K562 (cell line): Measurements from ENCODE around the gene LTBR. TPM values are rescaled to one million over a fixed set of nuclear protein-coding genes. Genes with fewer than 3 reads are reported as not detected.

Experiments used
- ADNP ChIP-seq: fragments of 200-800 bp; sonication (Bioruptor generic); IDR thresholded peaks from 2 replicates; pipeline ENCODE4 v1.6.1; 2016; ENCODE audit warnings: missing genetic modification characterization, missing compliant biosample characterization
- CTCF ChIP-seq, 3 experiments: IDR thresholded peaks in 2 of 3; conservative IDR thresholded peaks in 1 of 3; 2 replicates each; pipeline ENCODE4 v1.5.1; 2011 to 2012; ENCODE audit warnings: low read length in 3 of 3, mild to moderate bottlenecking in 3 of 3, control low read depth in 2 of 3, improper control_type of control experiment in 1 of 3, inconsistent platforms in 1 of 3, low read depth in 1 of 3, mixed read lengths in 1 of 3, moderate library complexity in 1 of 3; ENCODE audit not compliant: insufficient read depth in 2 of 3
- ELF2 ChIP-seq: fragments of 250-450 bp; sonication (Bioruptor Pico); IDR thresholded peaks from 2 replicates; pipeline ENCODE4 v1.5.0; 2021; ENCODE audit warnings: mild to moderate bottlenecking
- ESRRA ChIP-seq: fragments of 450-650 bp; IDR thresholded peaks from 2 replicates; pipeline ENCODE4 v1.6.1; 2014; ENCODE audit warnings: low read depth, mild to moderate bottlenecking, moderate library complexity, borderline replicate concordance
- KLF1 ChIP-seq: fragments of 450-650 bp; IDR thresholded peaks from 2 replicates; pipeline ENCODE4 v1.6.1; 2016; ENCODE audit warnings: missing genetic modification characterization, missing compliant biosample characterization
- MAFG ChIP-seq: fragments of 450-650 bp; conservative IDR thresholded peaks from 2 replicates; pipeline ENCODE4 v1.6.1; 2016; ENCODE audit warnings: missing genetic modification characterization, missing compliant biosample characterization
- MYNN ChIP-seq, 2 experiments: sonication (generic); formaldehyde crosslinking in 1 of 2; IDR thresholded peaks; 2 replicates each; pipeline versions ENCODE4 v1.5.0 to v1.6.1; 2016 to 2020; ENCODE audit warnings: antibody characterized with exemption in 1 of 2, missing genetic modification reagents in 1 of 2
- NRF1 ChIP-seq, 2 experiments: fragments of 450-650 bp; IDR thresholded peaks in 1 of 2; conservative IDR thresholded peaks in 1 of 2; 2 replicates each; pipeline ENCODE4 v1.6.1; 2014; ENCODE audit warnings: mild to moderate bottlenecking in 2 of 2
- SIRT6 ChIP-seq: IDR thresholded peaks from one replicate; pipeline ENCODE4 v1.6.1; 2012; ENCODE audit warnings: low read depth, mild to moderate bottlenecking, control low read depth, inconsistent platforms, low read length, moderate library complexity
- ZBTB7A ChIP-seq: IDR thresholded peaks from 2 replicates; pipeline ENCODE4 v1.6.1; 2011; ENCODE audit warnings: low read depth, mild to moderate bottlenecking, low read length, moderate library complexity, borderline replicate concordance; ENCODE audit not compliant: control insufficient read depth
- ZNF384 ChIP-seq: IDR thresholded peaks from 2 replicates; pipeline ENCODE4 v1.6.1; 2012; ENCODE audit warnings: low read depth, low read length, improper control_type of control experiment
- ZNF780A ChIP-seq: fragments of 250-450 bp; sonication (Bioruptor Pico); IDR thresholded peaks from 2 replicates; pipeline ENCODE4 v1.5.0; 2021; ENCODE audit warnings: mild to moderate bottlenecking
- polyA plus RNA-seq, 8 experiments: library from polyadenylated mRNA; depleted of rRNA in 4 of 8; stranded (reverse) in 5 of 8; unstranded in 3 of 8; fragments of >200 nt; fragmentation: Nextera tagmentation in 2 of 8; fragmentation: Illumina TruSeq in 1 of 8; extraction: Ambion mirVana in 2 of 8; extraction: Trizol in 1 of 8; gene quantifications; 2 replicates each; pipeline versions ENCODE4 v1.2.1 to v1.2.3, GENCODE V29; 2011 to 2014; ENCODE audit warnings: inconsistent platforms in 1 of 8, missing spikeins in 1 of 8
- total RNA-seq, 7 experiments: library from RNA; depleted of rRNA in 6 of 7; stranded (reverse); fragments of >200 nt in 6 of 7; fragmentation: Illumina TruSeq in 2 of 7; extraction: Trizol in 2 of 7; gene quantifications; 2 replicates each; pipeline versions ENCODE4 v1.2.1 to v1.2.3, GENCODE V29; 2011 to 2021; ENCODE audit warnings: low replicate concordance in 1 of 7

LTBR gene
- total and polyA plus RNA-seq, 9 of the 15 experiments (the other 6 are each of a cell fraction or from before 2014, with no cell fraction given), result 0.96 to 69.0 (median 35.3) TPM

GRCh38 chr12:6335451-6336078, 48.4 kb upstream of the LTBR start (continued):
- TF ChIP-seq NRF1 (conservative IDR thresholded peaks at IDR 0.05 in 1 of 2, IDR thresholded peaks at IDR 0.05 in 1 of 2) (0 out of 4 replicates have a peak, but pooled peaks of 1 of the 2 experiments have one; percentile 12), ZNF780A (no peak), KLF1 (tag) (no peak), SIRT6 (no peak), MAFG (tag) (no peak), ADNP (no peak), MYNN (IDR thresholded peaks at IDR 0.05) (peak; percentile 43; the same call in 1 of the 2 replicates), MYNN (CRISPR knock-in tag; IDR thresholded peaks at IDR 0.05) (no peak), ZBTB7A (peak; percentile 26; the same call in 1 of the 2 replicates), CTCF (IDR thresholded peaks at IDR 0.05 in 2 of 3, conservative IDR thresholded peaks at IDR 0.05 in 1 of 3; ENCODE audit: insufficient read depth in 2 of 3, low read depth in 1 of 3, low read length in 3 of 3) (peak; percentile 70 to 86 (median 74)), ZNF384 (0 out of 2 replicates have a peak, but pooled peaks have one; percentile 20), ELF2 (CRISPR knock-in tag) (0 out of 2 replicates have a peak, but pooled peaks have one; percentile 23), ESRRA (peak; percentile 32; the same call in 1 of the 2 replicates)
